ENCODE results near the gene IQCF5. TPM values are rescaled to one million over a fixed set of nuclear protein-coding genes. Genes with fewer than 3 reads are reported as not detected.
"Not testable (repeated sequence)": the region's sequence is repeated elsewhere in the genome, so short reads cannot be mapped to it uniquely, and the experiment has no call there.

IQCF5 gene
- total RNA-seq, 3 donors from 2014 or later (not counting 1 experiment from before 2014, with no cell fraction given), result not detected

- TF ChIP-seq CTCF (IDR thresholded peaks at IDR 0.05), result no peak
- intact Hi-C loops (cut with micrococcal nuclease), result no loop called here
- Mint-ChIP-seq H3K4me1 (no peaks in the 10 kb centered on the region), H3K4me3 (no peak overlapping the region), H3K27ac (no peak overlapping the region), H3K9me3 (peaks cover 0 to 2% of the 10 kb centered on the region in 2 donors), H3K27me3 (ENCODE audit: low read depth in 2 of 2) (peaks cover 45 to 68% of the 10 kb centered on the region in 2 donors), H3K36me3 (peaks cover 5% of the 10 kb centered on the region)
- no peak for DNase-seq
- no peak for ATAC-seq
- Histone ChIP-seq H3K27ac (ENCODE audit: low read length) (no peak overlapping the region), H3K4me1 (ENCODE audit: control insufficient read depth, insufficient read depth, low read length) (no peaks in the 10 kb centered on the region), H3K4me3 (ENCODE audit: low read length) (no peak overlapping the region), H3K36me3 (ENCODE audit: control insufficient read depth, insufficient read depth, low read length) (no peaks in the 10 kb centered on the region), H3K9me3 (ENCODE audit: control insufficient read depth, insufficient read depth, low read length) (no peaks in the 10 kb centered on the region), H3K27me3 (ENCODE audit: control insufficient read depth, insufficient read depth, low read length) (no peaks in the 10 kb centered on the region)
- 87% methylated on average over 2 of the region's 2 CpGs for WGBS (ENCODE audit: insufficient coverage)
Measured at GRCh38 chr3:51904034-51904823, 28.8 kb upstream of the IQCF5 start.

- H3K36me3 ChIP-seq (ENCODE audit: control insufficient read depth, insufficient read depth, low read length); intact Hi-C loops (cut with micrococcal nuclease); H3K4me1 Mint-ChIP-seq; H3K27ac ChIP-seq (ENCODE audit: low read length); H3K36me3 Mint-ChIP-seq; H3K27me3 ChIP-seq (ENCODE audit: control insufficient read depth, insufficient read depth, low read length); ATAC-seq; H3K9me3 Mint-ChIP-seq; H3K4me3 Mint-ChIP-seq; DNase-seq; H3K27ac Mint-ChIP-seq; H3K4me3 ChIP-seq (ENCODE audit: low read length); H3K9me3 ChIP-seq (ENCODE audit: control insufficient read depth, insufficient read depth, low read length); H3K4me1 ChIP-seq (ENCODE audit: control insufficient read depth, insufficient read depth, low read length): not testable (repeated sequence)
- peaks cover 46 to 72% of the 10 kb centered on the region in 2 donors for H3K27me3 Mint-ChIP-seq (ENCODE audit: low read depth in 2 of 2)
- WGBS (ENCODE audit: insufficient coverage), result 74% methylated on average over 5 of the region's 7 CpGs
Measured at GRCh38 chr3:51902361-51902760, 27.0 kb upstream of the IQCF5 start.

DNA sequence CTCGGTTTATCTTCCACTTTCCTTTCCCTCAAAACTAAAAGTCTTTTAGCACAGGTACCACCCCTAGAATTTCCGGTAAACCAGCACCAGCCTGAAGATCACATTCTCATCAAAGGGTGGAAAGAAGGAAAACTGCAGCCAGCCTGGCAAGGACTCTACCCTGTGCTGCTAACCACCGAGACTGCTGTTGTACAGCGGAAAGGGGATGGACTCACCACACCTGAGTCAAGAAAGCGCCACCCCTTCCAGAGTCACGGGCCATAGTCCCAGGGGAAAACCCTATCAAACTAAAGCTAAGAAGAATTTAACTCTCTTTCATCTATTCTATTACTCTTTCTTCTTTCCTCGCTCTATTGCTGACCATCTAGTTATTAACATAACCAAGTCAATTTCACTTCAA, 24.6 kb upstream of the IQCF5 start:
- H3K9me3 ChIP-seq (ENCODE audit: control insufficient read depth, insufficient read depth, low read length); H3K27ac Mint-ChIP-seq; intact Hi-C loops (cut with micrococcal nuclease); H3K36me3 ChIP-seq (ENCODE audit: control insufficient read depth, insufficient read depth, low read length); H3K27ac ChIP-seq (ENCODE audit: low read length); H3K27me3 ChIP-seq (ENCODE audit: control insufficient read depth, insufficient read depth, low read length); H3K36me3 Mint-ChIP-seq; H3K4me3 ChIP-seq (ENCODE audit: low read length); H3K4me1 Mint-ChIP-seq; DNase-seq; H3K4me1 ChIP-seq (ENCODE audit: control insufficient read depth, insufficient read depth, low read length); H3K4me3 Mint-ChIP-seq; ATAC-seq; H3K9me3 Mint-ChIP-seq: not testable (repeated sequence)
- peaks cover 46 to 69% of the 10 kb centered on the region in 2 donors for H3K27me3 Mint-ChIP-seq (ENCODE audit: low read depth in 2 of 2)
- WGBS (ENCODE audit: insufficient coverage), result 80% methylated on average over 7 of the region's 7 CpGs

GRCh38 chr3:51897391-51897790, 22.0 kb upstream of the IQCF5 start:
- Mint-ChIP-seq H3K27me3 (ENCODE audit: low read depth in 2 of 2) (peaks cover 38 to 52% of the 10 kb centered on the region in 2 donors), H3K36me3 (no peaks in the 10 kb centered on the region), H3K9me3 (no peaks in the 10 kb centered on the region), H3K4me3 (no peak overlapping the region), H3K4me1 (no peaks in the 10 kb centered on the region), H3K27ac (no peak overlapping the region)
- Histone ChIP-seq H3K36me3 (ENCODE audit: control insufficient read depth, insufficient read depth, low read length) (no peaks in the 10 kb centered on the region), H3K4me3 (ENCODE audit: low read length) (no peak overlapping the region), H3K4me1 (ENCODE audit: control insufficient read depth, insufficient read depth, low read length) (no peaks in the 10 kb centered on the region), H3K27ac (ENCODE audit: low read length) (no peak overlapping the region), H3K27me3 (ENCODE audit: control insufficient read depth, insufficient read depth, low read length) (peaks cover 2% of the 10 kb centered on the region), H3K9me3 (ENCODE audit: control insufficient read depth, insufficient read depth, low read length) (no peaks in the 10 kb centered on the region)
- intact Hi-C loops (cut with micrococcal nuclease), result no loop called here
- 89% methylated on average over 15 of the region's 15 CpGs for WGBS (ENCODE audit: insufficient coverage)
- no peak for DNase-seq
- no peak for TF ChIP-seq CTCF (IDR thresholded peaks at IDR 0.05)
- ATAC-seq, result no peak
